ENCODE data around the gene ACTN1.

The ACTN1 gene

DNA sequence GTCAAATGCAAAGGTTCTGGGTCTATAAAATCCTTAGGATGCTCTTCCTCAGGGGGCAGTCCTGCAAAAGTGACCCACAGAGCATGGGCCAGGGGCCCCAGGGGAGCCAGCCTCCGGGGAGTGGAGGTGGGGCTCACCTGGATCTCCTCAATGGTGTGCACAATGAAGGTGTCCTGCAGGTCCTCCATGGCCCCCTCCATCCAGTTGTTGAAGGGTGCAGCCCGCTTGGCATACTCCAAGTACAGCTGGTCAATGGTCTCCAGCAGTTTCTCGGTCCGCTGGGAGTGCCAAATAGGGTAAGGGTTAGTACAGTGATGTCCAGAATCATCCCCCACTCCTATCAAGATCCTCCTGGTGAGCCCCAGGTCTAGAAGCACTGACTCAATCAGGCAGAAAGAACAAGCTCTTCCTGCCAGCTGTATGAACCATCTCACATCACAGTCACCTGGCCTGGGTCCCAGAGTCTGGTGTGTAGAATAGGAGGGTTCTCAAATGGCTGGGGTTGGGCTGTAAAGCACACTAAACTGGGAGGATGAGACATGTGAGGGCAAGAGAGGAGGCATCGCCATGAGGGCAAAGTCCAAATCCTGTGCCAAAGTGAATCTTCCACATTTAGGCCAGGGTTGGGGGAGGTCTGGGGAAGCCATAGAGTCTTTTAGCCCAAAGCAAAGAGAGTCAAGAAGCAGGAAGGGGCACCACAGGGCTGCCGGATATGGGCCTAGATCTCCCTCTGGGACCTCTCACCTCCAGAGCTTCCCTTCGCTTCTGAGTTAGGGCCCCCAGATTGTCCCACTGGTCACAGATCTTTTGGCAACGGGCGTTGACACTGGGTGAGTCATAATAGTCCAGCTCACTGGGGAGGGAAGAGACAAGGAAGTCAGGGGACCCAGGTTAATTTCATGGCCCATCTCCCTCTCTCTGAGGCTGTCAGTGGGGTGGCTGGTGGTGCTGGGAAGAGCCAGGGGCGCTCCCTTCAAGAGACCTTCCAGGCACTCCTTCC lies 94.8 kb downstream of the ACTN1 start:
- no peak for DNase-seq

DNA sequence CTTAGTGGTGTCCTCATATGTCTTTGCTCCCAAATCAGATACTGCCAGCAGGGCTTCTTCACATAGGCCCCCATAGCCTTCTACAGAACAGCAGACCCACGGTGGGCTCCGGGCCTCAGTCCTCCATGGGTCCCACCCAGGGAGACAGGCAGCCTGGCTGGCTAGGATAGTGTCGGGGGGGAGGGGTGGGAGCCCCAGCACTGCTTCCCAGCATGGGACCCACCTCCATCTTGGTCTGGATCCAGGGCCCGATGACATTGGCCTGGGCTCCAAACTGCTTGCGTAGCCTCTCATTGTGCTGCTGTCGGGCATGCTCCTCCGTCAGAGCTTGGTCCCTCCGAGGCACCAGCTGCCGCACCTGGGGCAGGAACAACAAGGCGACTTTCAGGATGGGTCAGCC lies 96.9 kb downstream of the ACTN1 start:
- DNase-seq = no peak

DNA sequence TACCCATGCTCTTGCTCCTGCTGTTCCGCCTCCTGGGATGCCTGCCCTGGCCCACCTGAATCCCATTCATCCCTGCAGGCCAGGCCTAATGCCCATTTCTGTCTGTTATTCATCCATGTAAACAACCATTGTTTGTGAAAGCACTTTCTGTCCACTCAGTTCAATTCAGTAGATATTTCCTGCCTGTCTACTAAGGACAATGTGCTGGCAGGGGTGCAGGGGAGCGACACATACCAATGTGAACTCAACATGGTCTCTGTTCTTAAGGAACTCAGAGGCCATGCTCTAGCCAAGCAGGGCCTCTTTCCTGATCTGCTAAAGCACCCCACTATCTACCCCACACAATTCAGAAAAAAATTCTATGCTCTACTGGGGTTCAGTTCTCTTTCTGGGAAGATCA lies 97.7 kb downstream of the ACTN1 start:
- DNase-seq = no peak

DNA sequence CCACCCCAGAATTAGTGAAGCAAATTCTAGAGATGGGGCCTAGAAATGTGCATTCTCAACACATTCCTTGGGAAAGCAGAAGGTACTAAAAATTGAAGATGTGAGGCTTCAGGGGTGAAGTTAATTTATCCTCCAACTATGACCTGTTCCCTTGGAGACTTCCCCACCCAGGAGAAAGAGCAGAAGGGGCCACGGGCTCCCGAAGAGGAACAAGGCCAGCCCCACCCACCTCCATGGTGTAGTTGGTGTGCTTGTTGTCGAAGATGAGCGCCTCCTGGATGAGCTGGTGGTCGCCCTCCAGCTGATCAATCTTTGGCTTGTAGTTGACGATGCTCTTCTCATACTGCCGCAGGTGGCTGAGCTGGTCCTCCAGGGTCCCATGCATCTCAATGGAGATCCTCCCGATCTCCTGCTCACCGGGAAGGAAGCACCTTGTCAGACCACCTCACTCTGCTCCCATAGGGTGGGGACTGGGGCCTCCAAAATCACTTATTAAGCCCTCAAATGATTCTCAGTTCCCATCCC lies 98.5 kb downstream of the ACTN1 start:
- no peak for DNase-seq

DNA sequence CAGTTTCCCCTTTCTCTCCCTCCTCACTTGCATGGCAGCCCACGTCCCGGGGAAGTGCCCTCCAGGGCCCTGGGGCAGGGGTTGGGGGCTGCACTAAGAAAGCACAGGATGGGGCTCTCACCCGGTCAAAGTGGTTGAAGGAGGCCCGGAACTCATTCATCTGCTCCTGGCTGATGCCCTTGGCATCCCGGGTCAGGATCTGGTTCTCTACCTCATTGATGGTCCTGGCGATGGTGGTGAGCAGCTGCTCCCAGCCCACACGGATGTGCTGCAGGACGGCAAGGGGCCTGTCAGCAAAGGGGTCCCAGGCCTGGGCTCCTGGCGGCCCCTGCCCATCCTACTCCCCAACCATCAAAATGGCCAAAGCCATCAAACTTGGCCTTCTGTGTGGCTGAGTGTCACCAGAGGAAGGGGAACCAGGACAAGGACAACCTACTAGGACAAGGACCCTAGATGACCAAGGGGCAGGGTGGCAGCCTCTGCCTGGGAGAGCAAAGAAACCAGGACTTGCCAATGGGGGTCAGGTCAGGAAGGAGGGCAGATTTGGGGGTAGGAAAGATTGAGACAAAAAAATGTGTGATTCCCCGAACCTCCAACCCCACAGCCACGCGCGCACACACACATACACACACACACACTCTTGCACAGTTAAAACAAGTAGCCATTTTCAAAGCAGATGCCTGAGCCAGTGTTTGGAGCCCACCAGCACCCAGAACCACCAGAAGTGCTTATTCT lies 99.1 kb downstream of the ACTN1 start:
- no peak for DNase-seq

DNA sequence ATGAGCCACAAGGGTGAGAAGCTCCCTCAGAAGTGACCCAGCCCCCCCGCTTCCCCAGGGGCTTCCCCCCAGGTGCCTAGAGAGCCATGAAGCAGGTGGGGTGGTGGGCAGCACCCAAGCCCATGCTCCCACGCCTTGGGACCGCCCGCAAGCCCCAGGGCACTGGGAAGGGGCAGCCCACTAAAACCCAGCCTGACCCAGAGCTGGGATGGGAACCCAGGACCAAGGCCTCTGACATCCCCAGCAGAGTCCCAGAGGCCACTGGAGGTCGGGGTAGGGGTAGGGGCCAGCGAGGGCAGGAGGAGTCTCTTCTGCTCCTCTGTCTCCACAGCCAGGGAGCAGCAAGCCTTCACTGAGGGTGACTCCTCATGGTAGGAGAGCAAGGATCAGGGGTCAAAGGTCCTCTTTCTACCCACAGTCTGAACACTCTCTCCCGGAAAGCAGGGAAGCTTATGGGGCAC lies 99.8 kb downstream of the ACTN1 start:
- DNase-seq = no peak

DNA sequence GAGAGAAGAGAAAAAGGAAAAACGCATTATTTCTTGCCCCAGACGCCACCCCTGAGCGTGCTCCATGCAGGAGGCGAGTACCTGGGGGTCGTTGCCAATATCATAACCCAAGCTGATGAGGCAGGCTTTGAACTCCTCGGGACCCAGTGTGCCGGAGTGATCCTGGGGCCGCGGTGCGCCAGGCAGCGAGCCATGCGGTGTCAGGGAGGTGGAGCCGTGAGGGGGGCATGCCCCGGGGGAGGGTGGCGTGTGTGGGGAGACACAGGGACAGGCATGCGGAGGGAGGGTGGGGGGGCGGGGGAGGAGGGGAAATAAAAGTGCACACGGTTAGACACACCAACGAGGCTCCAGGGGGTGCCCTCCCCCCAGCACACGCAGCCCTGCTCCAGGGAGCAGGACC lies 100.2 kb downstream of the ACTN1 start:
- no peak for DNase-seq

DNA sequence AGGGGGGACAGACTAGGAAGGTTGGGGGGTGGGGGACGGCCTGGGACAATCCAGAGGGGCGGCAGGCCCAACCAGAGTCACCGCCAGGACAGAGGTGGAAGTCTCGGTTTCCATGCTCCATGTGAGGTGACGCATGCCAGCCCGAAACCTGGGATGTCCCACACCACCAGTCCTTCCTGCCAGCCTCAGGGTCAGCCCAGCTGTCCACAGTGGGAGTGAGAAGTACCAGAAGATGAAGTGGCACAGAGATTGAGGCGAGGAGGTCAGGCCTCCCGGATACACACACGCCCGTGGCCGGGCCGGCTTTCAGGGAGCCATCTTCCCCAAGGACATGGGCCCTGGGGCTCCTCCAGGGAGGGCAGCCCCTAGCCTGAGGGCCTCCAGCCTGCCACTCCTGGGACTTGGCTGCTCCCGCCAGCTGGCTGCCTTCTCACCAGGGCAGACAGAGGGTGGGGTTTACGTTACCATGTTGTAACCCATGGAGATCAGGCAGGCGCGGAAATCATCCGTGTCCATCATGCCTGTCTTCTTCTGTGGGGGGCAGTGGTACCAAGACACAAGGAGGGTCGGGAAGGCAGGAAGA lies 101.0 kb downstream of the ACTN1 start:
- no peak for DNase-seq

DNA sequence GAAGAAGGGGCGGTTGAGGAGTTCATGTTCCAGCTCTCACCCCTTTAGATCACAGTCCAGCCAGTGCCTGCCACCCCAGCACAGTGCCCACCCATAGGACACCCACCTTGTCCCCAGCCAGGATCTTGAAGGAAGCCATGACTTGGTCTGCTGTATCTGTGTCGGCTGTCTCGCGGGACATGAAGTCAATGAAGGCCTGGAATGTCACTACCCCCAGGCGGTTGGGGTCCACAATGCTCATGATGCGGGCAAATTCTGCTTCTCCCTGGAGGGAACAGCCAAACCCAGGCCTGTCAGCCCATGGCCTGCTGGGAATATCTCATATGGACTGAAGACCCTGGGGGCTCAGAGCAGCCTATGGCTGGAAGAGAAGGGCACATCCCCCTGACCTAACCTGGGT lies 102.1 kb downstream of the ACTN1 start:
- no peak for DNase-seq

DNA sequence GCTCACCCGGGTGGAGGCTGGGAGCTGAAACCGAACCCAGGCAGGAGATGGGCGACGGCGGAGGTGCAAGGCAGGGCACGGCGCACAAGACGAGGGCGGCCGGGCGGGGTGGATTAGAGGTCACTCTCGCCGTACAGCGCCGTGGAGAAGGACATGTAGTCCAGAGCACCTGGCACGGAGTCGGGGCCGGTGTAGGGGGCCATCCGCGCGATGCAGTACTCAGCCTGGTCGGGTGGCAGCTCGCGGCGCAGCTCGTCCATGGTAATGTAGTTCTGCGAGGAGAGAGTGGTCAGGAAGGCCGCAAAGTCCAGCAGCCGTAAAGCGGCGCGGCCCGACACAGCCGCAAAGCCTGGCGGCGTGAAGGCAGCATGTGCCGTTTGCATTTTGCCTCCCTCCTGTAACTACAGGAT lies 104.4 kb downstream of the ACTN1 start:
- DNase-seq = no peak

DNA sequence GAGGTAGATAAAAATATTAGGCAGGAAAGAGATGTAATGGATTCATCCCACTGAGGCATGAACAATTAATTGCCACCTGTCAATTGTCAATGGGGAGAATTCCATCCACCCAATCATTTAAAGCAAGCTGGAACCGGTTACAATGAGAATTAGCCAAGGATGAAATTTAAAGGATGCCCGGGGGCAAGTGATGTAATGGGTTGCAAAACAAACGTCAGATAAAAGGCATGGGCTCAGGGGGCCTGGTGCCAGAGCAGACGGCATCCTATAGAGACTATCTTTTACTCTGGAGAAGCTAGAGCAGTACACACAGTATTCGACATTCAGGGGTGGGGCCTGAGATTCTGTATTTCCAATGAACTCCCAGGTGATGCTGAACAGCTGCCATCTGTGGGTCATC lies 105.7 kb downstream of the ACTN1 start:
- no peak for DNase-seq

DNA sequence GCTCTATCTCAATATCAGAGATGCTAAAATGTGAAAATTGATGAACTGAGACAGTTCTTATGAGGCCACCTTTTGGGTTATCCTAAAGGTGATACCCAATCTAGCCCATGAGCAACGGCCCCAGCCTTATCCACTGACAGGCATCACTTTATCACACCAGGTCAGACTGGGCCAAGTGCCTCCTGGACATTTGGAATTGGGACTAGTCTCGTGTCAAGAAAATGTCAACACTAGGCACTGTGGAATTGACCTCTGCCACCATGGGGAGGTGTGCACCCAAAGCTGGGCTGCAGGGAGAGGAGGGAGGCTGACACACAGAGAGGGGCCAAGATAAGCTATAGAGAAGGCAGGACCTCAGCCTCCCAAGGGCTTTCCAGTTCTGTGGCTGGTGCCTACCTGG lies 107.7 kb downstream of the ACTN1 start:
- no peak for DNase-seq

DNA sequence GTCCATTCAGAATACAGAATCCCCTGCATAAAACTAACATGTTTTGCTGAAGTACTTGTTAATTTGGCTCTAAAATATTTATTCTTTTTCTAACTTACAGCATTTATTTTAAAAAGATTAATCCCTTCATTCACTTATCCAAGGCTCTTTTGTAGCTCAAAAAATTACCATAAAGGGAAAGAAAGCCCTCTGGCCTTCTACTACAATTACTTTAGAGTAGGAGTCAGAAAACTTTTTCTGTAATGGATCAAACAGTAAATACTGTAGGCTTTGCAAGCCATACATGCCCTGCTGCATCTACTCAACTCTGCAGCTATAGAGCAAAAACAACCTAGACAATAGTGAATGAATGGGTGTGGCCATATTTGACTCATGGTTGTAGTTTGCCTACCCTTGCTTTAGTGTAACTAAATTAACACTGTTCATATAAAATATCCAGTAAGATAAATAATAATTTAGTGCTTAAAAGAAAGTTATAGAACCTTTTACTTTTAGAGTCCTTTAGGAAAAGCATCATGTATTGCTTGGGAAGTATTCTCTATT lies 112.0 kb downstream of the ACTN1 start:
- DNase-seq = no peak

DNA sequence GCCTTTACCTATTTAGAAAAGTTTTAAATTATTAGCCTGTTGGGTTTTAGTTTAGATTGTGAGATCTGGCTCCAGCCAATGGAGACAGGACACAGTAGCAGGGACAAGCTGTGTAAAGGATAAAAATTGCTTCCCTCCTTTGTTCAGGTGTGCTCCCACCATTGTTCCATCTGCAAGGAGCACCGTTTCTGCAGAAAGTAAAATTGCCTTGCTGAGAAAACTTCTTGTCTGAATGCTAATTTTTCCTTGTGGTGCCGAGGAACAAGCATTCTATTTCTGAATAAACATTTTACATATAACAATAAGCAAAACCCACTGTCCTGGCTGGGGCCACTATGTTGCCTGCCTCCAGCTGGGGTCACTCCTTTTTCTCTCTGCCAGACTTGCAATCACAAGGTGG lies 113.6 kb downstream of the ACTN1 start:
- no peak for DNase-seq

DNA sequence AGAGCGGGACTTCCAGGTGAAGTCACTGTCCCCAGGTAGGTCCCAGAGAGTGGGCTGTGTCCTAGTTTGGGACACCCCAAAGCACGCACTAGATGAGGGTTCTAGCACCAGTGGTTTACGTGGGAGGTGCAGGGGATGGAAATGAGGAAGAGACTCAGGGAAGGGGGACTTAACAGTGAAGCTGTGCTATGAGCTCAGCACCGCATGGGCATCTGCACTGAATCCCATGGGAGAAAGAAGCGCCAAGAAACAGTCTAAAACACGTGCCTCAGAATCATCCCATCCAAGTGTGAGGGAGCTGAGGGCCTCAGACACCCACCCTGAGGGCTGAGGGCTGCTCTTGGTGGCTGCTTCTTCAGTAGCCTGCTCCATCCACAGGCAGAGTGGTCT lies 114.7 kb downstream of the ACTN1 start:
- no peak for DNase-seq

DNA sequence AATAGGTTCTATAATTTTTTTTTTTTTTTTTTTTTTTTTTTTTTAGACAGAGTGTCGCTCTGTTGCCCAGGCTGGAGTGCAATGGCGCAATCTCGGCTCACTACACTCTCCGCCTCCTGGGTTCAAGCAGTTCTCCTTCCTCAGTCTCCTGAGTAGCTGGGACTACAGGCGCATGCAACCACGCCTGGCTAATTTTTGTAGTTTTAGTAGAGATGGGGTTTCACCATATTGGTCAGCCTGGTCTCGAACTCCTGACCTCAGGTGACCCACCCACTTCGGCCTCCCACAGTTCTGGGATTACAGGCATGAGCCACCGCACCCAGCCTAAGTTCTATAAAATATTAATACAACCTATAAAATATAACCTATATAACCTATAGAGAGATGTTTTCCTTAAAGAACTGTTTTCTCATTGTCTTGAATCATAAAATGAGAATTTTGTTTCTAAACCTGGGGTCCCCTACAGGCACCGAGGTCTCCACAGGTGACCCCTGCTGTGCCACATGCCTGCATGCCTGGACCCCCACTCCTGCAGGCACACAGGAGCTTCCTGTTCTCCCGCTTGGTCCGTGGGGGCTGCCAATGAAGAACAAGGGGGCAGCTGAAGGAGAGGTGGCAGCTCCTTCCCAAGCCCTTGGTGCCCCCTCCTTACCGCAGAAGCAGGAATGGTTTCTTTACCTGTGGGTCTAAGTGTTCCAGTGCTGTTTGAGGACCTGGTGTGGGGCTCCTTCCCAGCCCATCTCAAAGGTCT lies 115.3 kb downstream of the ACTN1 start:
- no peak for DNase-seq

DNA sequence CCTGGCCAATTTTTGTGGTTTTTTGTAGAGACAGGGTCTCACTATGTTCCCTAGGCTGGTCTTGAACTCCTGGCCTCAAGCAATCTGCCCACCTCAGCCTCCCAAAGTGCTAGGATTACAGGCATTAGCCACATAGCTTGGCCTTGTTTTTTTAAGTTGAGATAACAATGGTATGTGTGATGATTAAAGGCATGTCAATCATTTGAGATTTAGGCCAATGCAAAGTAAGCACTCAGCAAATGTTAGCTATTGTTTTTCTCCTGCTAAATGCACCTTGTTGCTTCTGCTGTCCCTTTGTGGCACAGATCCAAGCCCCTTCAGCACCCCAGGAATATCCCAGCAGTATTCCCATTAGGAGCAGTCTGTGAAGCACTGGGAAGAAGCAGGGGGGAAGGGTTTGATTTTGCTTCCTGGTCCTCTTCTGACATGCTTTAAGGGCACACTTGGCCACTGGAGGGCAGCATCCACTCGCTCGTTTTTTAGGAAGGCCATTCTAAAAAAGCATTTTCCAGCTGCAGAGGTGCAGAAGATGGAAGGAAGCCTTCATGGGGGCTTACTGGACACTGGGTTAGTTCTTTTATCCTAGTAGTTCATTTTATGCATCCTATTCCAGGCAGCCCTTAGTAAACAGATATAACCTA lies 116.0 kb downstream of the ACTN1 start:
- peak; percentile 64 to 67 for DNase-seq

DNA sequence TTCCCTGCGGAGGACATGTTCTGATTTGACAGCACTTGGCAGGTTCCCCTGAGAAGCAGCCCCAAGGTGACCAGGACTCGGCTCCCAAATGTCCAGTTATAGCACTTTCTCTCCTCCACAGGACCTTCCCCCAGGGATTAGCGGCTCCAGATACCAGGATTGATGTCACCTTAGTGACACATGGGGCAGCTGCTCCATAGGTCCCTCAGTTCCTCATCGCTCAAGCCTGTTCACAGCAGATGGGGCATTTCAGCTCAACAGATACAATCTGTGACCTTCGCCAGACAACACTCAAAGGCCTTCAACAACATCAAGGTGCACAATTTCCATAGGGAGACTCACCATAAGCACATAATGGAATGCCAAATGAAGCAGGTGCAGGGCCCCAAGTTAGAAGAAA lies 118.3 kb downstream of the ACTN1 start:
- DNase-seq = no peak

DNA sequence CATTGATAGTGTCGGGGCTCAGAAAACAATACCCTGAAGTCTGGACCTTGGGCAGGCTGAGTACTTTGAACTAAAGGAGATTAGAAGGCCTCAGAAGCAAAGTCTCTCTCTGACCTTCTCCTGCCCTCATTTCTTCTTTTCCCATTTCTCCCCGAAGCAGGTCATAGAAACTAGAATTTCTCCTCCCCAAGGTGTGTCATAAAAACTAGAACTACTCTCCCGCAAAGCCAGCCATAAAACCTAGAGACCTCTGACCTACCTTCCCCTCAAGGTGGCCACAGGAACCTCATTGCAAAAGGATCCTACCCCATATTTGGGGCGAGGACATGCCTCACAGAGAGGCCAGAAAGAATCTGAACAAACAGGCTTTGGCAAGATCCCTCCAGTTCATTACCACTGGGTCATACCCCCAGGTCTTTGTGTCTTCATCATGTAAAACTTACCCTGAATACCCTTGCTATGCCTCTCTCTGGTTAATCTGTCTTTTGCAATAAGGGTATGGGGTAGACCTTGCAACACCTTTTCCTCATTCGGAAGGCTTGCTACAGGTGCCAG lies 121.5 kb downstream of the ACTN1 start:
- no peak for DNase-seq

DNA sequence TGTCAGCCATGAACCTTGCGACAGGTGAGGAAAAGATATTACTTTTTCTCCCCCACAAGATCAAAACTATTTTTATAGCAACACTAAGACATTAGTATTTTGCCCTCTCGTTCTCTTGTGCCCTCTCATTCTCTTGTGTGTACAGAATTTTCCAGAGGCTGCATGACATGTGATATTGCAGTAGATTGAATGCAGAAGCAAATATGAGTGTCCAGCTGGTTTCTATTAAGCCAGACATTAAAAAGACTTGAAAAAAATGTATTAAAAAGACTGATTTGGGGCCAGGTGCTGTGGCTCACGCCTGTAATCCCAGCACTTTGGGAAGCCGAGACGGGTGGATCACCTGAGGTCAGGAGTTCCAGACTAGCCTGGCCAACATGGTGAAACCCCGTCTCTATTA lies 122.5 kb downstream of the ACTN1 start:
- no peak for DNase-seq

DNA sequence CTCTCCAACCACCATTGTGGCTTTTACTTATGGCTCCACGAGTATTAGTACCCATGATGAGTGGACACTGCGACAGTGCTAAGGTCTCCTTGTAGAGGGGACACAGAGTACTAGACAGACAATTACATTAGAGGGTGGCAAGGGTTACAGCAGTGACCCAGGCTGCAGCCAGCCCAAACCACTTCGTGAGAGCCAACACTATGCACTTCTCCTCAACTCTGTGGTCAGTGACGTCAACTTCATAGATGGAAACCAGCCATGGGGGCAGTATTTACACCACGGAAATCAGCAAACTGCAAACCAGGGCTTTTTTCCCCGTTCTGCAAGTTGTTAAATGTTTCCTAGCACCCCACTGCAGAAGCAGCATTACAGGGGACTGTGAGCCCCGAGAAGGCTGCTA lies 124.7 kb downstream of the ACTN1 start:
- DNase-seq = no peak

DNA sequence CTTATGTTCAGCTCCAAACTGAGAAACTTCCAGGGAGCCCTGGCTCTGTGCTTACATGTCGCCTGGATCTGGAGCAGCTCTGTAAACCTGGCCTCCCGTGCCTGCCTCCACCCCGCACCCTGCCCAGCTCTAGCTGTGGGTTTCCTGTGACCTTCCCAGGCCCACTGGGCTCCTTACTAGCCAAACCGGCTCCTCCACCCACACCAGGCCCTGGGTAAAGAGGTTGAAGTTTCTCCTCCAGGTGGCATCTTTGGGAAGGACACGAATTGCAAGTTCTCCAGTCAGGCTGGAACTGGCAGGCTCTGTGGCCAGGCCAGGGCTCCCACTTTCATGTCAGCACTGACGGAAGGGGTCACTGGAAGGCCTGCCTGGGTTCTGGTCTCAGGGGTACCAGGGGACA lies 125.4 kb downstream of the ACTN1 start:
- DNase-seq = no peak
